Measurements from ENCODE around the gene MAP3K10.

MAP3K10 gene

GRCh38 chr19:40232949-40233810 is 42.0 kb downstream of the MAP3K10 start:
- peaks cover 4% of the 10 kb centered on the region for H3K27me3 Mint-ChIP-seq
- H3K27ac Mint-ChIP-seq: no peak overlapping the region
- H3K4me3 Mint-ChIP-seq: no peak overlapping the region
- H3K4me1 Mint-ChIP-seq: peaks cover 24% of the 10 kb centered on the region
- ATAC-seq: peak; percentile 14
- no peak for DNase-seq
- H3K9me3 Mint-ChIP-seq: no peaks in the 10 kb centered on the region

DNA sequence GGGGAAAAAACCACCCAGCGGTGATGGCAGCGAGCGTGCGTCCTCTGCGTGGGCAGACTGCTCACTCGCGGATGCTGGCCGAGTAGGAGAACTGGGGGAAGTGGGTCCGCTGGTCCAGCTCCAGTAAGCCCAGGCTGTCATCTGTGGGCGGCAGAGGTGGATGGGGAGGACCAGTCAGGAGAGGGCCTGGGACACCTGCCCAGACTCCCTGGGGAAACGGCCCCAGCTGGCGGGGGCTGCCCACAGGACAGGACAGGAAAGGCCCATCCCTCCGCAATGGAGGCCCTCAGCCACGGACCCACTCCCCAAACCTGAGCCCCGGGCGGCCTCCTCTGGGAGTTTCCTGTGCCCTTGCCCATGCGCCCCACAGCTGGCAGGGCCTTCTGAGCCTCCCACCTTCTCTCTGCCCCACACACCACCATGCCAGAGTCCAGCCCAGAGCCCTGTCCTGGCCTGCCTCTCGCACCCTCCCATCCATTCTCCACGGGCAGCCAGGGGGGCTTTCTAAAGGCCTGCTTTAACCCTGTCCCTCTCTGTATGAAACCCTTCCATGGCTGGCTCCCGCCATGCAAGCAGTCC is 42.7 kb downstream of the MAP3K10 start:
- Mint-ChIP-seq H3K27ac (peak overlapping the region in 1 of 2 donors; percentile 94), H3K4me3 (no peak overlapping the region), H3K27me3 (no peaks in the 10 kb centered on the region), H3K9me3 (no peaks in the 10 kb centered on the region), H3K4me1 (peaks cover 22% of the 10 kb centered on the region)
- ATAC-seq (no peak), DNase-seq (no peak)

GRCh38 chr19:40234429-40235237 is 43.4 kb downstream of the MAP3K10 start:
- DNase-seq (no peak), ATAC-seq (no peak)
- H3K9me3 Mint-ChIP-seq: no peaks in the 10 kb centered on the region
- peaks cover 15% of the 10 kb centered on the region for H3K4me1 Mint-ChIP-seq
- no peak overlapping the region for H3K4me3 Mint-ChIP-seq
- no peaks in the 10 kb centered on the region for H3K27me3 Mint-ChIP-seq
- H3K27ac Mint-ChIP-seq: peak overlapping the region in 1 of 2 donors; percentile 74

DNA sequence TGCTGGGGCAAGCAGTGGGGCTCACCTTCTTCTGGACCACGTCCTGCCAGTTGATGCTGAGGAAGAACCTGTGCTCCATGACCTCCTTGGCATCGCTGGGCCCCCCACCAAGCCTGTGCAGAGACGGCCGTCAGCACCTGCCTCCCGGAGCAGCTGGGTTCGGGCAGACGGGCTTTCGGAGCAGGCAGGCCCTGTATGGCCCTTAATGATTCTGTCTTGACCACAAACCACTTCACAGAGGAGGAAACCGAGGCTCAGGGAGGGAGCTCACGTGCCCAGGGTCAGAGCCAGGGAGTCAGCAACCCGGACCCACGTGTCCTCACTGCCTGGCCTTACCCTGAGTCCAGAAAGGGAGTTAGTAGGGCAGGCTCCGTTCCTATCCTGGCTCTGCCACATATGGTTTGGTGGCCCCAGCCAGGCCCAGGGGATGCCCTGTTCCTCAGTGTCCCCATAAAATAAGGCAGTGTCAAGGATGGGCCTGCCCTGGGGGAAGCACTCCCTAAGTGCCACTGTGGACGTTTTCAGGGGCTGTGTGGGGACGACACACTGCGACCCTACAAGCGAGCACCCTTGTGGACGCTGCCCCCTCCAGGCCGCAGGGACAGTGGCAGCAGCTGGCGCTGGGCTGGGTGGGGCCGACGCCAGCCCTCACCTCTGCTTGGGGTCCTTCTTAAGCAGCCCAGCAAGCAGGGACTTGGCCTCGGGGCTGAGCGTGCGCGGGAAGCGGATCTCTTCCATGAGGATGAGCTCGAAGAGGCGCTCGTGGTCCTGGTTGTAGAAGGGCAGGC is 44.2 kb downstream of the MAP3K10 start:
- no peaks in the 10 kb centered on the region for H3K9me3 Mint-ChIP-seq
- no peaks in the 10 kb centered on the region for H3K27me3 Mint-ChIP-seq
- peaks cover 7% of the 10 kb centered on the region for H3K4me1 Mint-ChIP-seq
- H3K4me3 Mint-ChIP-seq: no peak overlapping the region
- ATAC-seq (no peak), DNase-seq (no peak)
- H3K27ac Mint-ChIP-seq: no peak overlapping the region

DNA sequence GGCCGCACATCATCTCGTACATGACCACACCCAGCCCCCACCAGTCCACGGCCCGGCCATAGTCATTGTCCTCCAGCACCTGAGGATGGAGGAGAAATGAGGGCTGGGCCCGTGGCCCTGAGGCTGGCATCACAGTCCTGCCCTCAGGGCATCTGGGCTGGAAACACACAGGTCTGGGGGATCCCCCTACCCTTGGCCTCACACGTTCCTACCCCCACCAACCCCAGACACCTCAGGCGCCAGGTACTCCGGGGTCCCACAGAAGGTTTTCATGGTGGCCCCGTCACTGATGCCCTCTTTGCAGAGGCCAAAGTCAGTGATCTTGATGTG is 44.8 kb downstream of the MAP3K10 start:
- DNase-seq (no peak), ATAC-seq (no peak)
- Mint-ChIP-seq H3K27ac (no peak overlapping the region), H3K9me3 (no peaks in the 10 kb centered on the region), H3K4me3 (no peak overlapping the region), H3K4me1 (peaks cover 1% of the 10 kb centered on the region), H3K27me3 (no peaks in the 10 kb centered on the region)

- DNase-seq (no peak), ATAC-seq (no peak)
- Mint-ChIP-seq H3K4me1 (no peaks in the 10 kb centered on the region), H3K4me3 (no peak overlapping the region), H3K27me3 (no peaks in the 10 kb centered on the region), H3K9me3 (no peaks in the 10 kb centered on the region), H3K27ac (no peak overlapping the region)
Measured at GRCh38 chr19:40236366-40236765, 45.1 kb downstream of the MAP3K10 start.

DNA sequence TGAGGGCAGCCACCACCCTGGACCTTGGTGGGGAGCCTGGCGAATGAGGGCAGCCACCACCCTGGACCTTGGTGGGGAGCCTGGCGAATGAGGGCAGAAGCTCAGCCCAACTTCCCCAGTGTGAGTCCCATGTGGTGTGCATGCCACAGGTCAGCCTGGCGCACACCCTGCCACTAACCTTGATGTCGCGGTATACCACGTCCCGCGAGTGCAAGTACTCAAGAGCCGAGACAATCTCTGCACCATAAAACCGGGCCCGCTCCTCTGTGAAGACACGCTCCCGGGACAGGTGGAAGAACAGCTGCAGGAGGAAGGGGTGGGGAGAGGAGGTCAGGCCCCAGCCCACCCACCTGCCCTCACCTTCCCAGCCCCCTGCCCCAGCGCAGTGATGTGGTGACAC is 46.6 kb downstream of the MAP3K10 start:
- Mint-ChIP-seq H3K4me3 (no peak overlapping the region), H3K4me1 (no peaks in the 10 kb centered on the region), H3K27ac (no peak overlapping the region), H3K27me3 (no peaks in the 10 kb centered on the region), H3K9me3 (no peaks in the 10 kb centered on the region)
- DNase-seq: no peak
- ATAC-seq: no peak

DNA sequence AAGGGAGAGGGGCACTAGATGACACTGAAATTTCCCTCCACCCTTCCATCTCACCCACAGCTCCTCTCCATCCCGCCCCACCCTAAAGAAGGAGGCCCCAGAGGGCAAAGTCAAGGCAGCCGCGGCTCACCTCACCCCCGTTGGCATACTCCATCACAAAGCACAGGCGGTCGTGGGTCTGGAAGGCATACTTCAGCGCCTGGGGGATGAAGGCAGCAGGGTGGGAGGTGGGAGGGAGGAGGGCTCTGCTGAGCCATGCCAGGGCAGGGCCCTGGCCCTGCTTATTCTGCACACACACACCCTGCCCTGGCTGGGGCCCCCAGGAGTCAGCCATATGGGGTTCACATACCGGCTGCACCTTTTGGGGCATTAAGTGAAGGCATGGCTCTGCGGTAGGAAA is 47.5 kb downstream of the MAP3K10 start:
- Mint-ChIP-seq H3K9me3 (no peaks in the 10 kb centered on the region), H3K4me3 (no peak overlapping the region), H3K4me1 (no peaks in the 10 kb centered on the region), H3K27me3 (no peaks in the 10 kb centered on the region), H3K27ac (no peak overlapping the region)
- ATAC-seq: no peak
- no peak for DNase-seq

DNA sequence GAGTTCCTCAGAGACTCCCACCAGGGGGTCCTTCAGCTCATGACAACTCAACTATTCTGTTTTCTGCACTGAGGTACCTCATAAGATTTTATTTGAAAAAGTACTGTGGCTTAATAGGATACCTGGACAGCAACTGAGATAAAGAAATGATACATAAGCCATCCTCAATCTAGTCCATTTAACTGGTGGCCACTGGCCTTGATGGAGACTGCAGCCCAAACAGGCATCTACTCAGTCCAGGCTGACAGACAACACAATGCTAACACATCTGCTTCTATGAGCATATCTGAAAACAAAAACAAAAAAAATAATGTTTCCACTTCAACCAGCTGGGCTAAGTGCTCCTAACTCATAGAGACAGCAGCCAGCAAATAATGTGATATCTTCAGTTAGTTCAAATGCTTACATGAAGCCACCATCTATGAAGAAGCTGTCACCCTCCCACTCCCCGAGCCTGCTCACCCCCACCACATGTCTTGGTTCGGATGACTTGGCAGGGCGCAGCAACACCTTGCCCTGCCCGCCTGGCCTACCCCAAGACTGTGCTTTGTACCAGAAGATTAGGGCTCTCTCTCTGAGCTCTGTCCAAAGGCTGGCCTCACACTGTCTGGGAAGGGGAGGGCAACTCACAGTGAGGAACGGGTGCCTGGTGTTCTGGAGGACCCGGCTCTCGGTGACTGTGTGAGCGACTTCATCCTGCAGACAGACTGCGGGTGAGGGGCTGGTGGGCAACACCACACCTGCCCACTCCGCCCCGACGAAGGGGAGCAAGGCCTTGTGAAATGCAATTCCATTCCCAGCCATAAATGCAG is 48.4 kb downstream of the MAP3K10 start:
- DNase-seq: no peak
- Mint-ChIP-seq H3K9me3 (no peaks in the 10 kb centered on the region), H3K4me1 (no peaks in the 10 kb centered on the region), H3K27ac (no peak overlapping the region), H3K27me3 (no peaks in the 10 kb centered on the region), H3K4me3 (no peak overlapping the region)
- ATAC-seq: no peak

DNA sequence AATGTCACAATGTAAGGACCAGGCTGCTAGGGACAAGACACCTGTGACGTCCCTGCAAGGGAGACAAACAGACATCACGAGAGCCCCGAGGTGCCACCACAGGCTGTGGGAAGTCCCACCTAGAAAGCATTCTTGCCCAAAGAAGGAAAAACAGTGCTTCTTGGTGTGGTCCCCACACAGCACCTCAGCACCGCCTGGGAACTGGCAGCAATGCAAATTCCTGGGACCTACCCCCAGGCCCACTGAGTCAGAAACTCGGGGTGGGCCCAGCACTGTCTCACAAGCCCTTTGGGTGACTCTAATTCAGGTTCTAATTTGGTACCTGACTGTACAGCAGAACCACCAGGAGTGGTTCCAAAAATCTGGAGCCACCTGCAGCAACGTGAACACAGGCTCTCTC is 49.1 kb downstream of the MAP3K10 start:
- H3K27me3 Mint-ChIP-seq: no peaks in the 10 kb centered on the region
- H3K27ac Mint-ChIP-seq: no peak overlapping the region
- ATAC-seq: no peak
- H3K9me3 Mint-ChIP-seq: no peaks in the 10 kb centered on the region
- H3K4me3 Mint-ChIP-seq: no peak overlapping the region
- no peak for DNase-seq
- H3K4me1 Mint-ChIP-seq: no peaks in the 10 kb centered on the region

DNA sequence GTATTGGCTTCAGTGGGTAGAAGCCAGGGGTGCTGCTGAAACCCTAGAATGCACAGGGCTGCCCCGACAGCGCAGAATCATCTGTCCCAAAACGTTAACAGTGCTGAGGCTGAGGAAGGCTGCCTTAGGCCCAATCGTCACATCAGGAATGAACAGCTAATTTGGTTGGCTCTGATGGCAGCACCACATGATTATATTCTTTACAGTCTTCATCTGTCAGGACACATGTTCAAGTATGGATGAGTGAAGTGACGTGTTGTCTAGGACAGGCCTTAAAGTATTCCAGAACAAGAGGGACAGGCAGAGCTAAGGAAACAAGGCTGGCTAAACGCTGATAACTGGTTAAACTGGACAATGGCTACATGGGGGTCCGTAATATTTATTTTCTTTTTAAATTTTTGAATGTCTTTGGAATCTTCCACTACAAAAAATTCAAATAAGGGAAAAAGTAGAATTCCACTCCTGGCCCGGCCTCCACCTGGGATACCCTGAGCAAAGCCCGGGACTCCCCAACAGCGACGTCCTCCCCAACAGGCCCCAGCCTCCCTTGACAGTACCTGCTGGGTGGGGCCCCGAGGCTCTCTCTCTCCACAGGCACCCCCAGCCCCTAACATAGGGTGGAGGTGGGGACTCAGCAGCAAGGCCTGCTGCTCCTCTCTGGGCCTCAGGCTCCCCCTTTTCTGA is 50.0 kb downstream of the MAP3K10 start:
- Mint-ChIP-seq H3K27me3 (no peaks in the 10 kb centered on the region), H3K4me1 (peaks cover 2% of the 10 kb centered on the region), H3K27ac (peak overlapping the region in 1 of 2 donors; percentile 64), H3K4me3 (no peak overlapping the region), H3K9me3 (no peaks in the 10 kb centered on the region)
- no peak for DNase-seq
- ATAC-seq: no peak

DNA sequence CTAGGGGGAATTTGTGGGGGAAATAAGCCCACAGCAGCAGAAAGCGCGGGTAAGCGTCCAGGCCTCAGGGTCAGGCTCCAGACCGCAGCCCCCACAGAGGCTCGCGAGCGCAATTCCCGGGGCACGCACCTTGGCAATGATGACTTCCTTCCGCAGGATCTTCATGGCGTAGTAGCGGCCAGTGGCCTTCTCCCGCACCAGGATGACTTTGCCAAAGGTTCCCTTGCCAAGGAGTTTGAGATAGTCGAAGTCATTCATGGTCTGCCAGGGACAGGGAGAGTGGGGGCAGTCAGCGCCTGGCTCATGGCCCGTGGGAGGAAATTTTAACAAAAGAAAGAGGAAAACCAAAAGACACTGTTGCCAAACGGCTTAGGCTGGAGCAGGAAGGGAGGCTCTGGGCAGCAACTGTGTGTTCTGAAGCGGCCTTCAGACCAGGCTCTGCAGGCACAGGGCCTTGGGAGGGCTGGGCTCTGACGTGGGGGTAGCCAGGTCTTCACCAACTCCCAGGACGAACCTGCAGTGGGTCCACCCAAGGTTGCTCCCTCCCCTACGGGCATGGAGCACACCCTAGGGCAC is 50.7 kb downstream of the MAP3K10 start:
- H3K27ac Mint-ChIP-seq: peak overlapping the region; percentile 64 to 68
- DNase-seq (no peak), ATAC-seq (no peak)
- no peak overlapping the region for H3K4me3 Mint-ChIP-seq
- peaks cover 5% of the 10 kb centered on the region for H3K4me1 Mint-ChIP-seq
- H3K27me3 Mint-ChIP-seq: no peaks in the 10 kb centered on the region
- H3K9me3 Mint-ChIP-seq: no peaks in the 10 kb centered on the region

GRCh38 chr19:40242480-40242879 is 51.3 kb downstream of the MAP3K10 start:
- Mint-ChIP-seq H3K4me1 (peaks cover 8% of the 10 kb centered on the region), H3K4me3 (no peak overlapping the region), H3K27ac (no peak overlapping the region), H3K27me3 (no peaks in the 10 kb centered on the region), H3K9me3 (no peaks in the 10 kb centered on the region)
- ATAC-seq (no peak), DNase-seq (no peak)

DNA sequence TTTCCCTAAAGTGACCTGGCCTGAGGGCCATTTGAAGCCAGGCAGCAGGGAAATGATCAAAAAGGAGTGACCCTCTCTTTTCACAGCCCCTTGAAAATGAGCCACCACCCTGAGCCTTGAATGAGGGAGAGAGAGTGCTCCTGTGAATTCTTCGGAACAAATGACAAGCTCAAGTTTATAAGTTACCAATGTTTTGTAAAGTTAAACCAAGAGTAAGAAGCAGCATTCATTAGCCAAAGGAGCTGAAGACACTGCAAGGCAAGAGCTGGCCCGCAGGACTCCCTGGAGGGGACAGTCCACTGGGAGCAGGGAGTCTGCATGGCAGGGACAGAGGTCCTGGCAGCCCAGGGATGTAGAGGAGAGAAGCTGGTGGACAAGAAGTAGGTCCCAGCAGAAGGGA is 52.0 kb downstream of the MAP3K10 start:
- Mint-ChIP-seq H3K27ac (peak overlapping the region; percentile 89), H3K4me3 (no peak overlapping the region), H3K9me3 (no peaks in the 10 kb centered on the region), H3K4me1 (peaks cover 15% of the 10 kb centered on the region), H3K27me3 (no peaks in the 10 kb centered on the region)
- DNase-seq (no peak), ATAC-seq (no peak)
